22Rv1 (cell line): ENCODE data around the gene NOXRED1.

Experiments used
- H3K27ac ChIP-seq: fragments of 450-650 bp; 2 replicates; pipeline ENCODE4 v1.5.1; 2017
- CTCF ChIP-seq: fragments of 450-650 bp; IDR thresholded peaks from 2 replicates; pipeline ENCODE4 v1.5.1; 2017; ENCODE audit warnings: mild to moderate bottlenecking
- ZFX ChIP-seq: fragments of 450-650 bp; IDR thresholded peaks from 2 replicates; pipeline ENCODE4 v1.6.1; 2017; ENCODE audit warnings: antibody characterized with exemption, borderline replicate concordance

Gene NOXRED1

GRCh38 chr14:77375973-77376770 lies 47.2 kb downstream of the NOXRED1 start:
- TF ChIP-seq CTCF, result no peak
- TF ChIP-seq ZFX, result no peak
- H3K27ac ChIP-seq, result peak overlapping the region; percentile 87

GRCh38 chr14:77375164-77375950 lies 48.0 kb downstream of the NOXRED1 start:
- TF ChIP-seq CTCF (no peak), ZFX (no peak)
- no peak overlapping the region for H3K27ac ChIP-seq

GRCh38 chr14:77372304-77372841 lies 51.0 kb downstream of the NOXRED1 start:
- no peak for TF ChIP-seq ZFX
- no peak for TF ChIP-seq CTCF
- no peak overlapping the region for H3K27ac ChIP-seq

GRCh38 chr14:77369285-77369684 lies 54.0 kb downstream of the NOXRED1 start:
- TF ChIP-seq ZFX, result no peak
- TF ChIP-seq CTCF, result no peak
- H3K27ac ChIP-seq, result no peak overlapping the region

- TF ChIP-seq CTCF (no peak), ZFX (no peak)
- H3K27ac ChIP-seq, result no peak overlapping the region
These were observed 59.2 kb downstream of the NOXRED1 start for GRCh38 chr14:77364146-77364545.

GRCh38 chr14:77359626-77360025 lies 63.7 kb downstream of the NOXRED1 start:
- TF ChIP-seq ZFX (no peak), CTCF (no peak)
- no peak overlapping the region for H3K27ac ChIP-seq
